ENCODE results near the gene RYR2.

DNA sequence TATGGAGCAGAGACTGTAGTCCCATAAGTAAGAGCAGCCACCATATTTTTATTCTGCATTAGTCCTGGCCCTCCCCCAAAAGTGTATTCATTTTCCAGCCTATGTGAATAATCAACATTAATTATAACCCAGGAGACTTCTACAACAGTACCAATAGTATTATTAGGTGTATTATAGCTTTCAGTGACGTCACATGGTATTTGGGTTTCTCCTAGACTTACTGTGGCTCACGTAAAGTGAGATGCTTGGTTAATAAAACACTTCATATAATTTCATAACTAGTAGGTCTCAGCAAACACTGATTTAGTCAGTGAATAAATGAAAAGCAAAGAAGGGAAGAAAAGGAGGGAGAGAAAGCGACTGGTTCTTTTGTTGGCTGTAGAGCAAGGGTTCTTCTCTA lies 762.5 kb downstream of the RYR2 start:
- TF ChIP-seq, protein P1, sequence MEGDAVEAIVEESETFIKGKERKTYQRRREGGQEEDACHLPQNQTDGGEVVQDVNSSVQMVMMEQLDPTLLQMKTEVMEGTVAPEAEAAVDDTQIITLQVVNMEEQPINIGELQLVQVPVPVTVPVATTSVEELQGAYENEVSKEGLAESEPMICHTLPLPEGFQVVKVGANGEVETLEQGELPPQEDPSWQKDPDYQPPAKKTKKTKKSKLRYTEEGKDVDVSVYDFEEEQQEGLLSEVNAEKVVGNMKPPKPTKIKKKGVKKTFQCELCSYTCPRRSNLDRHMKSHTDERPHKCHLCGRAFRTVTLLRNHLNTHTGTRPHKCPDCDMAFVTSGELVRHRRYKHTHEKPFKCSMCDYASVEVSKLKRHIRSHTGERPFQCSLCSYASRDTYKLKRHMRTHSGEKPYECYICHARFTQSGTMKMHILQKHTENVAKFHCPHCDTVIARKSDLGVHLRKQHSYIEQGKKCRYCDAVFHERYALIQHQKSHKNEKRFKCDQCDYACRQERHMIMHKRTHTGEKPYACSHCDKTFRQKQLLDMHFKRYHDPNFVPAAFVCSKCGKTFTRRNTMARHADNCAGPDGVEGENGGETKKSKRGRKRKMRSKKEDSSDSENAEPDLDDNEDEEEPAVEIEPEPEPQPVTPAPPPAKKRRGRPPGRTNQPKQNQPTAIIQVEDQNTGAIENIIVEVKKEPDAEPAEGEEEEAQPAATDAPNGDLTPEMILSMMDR (IDR thresholded peaks at IDR 0.05) = no peak
- no peak for TF ChIP-seq POLR2A (IDR thresholded peaks at IDR 0.05)

All from esophagus squamous epithelium (tissue), 4 donors.